PC-9 (cell line): Measurements from ENCODE around the gene SNRNP70. TPM values are rescaled to one million over a fixed set of nuclear protein-coding genes. Genes with fewer than 3 reads are reported as not detected.

Source experiments
- BruUV-seq: library from RNA; stranded (reverse); fragments of 400-500 nt; replicated peaks from 2 replicates; lab custom pipeline; 2021; lab: Mats Ljungman, UMichigan
- CTCF ChIA-PET: fragments of 300-600 bp; sonication (Branson Sonifier 250); formaldehyde crosslinking; loops from one replicate; lab custom pipeline; 2022; ENCODE audit warnings: antibody characterized with exemption; lab: Charles Lee
- POLR2A ChIA-PET: fragments of 300-600 bp; sonication (Branson Sonifier 250); formaldehyde crosslinking; loops from one replicate; lab custom pipeline; 2022; ENCODE audit warnings: antibody characterized with exemption; ENCODE audit not compliant: unreplicated experiment; lab: Charles Lee
- DNase-seq, 2 experiments: peaks; one replicate each; pipeline versions ENCODE4 v3.0.0 to v3.0.0-alpha.2; 2015 to 2022; ENCODE audit warnings: mixed read lengths in 1 of 2
- H2AFZ ChIP-seq: fragments of 200-600 bp; sonication (generic); 2 replicates; pipeline ENCODE4 v1.8.1; 2017; ENCODE audit warnings: antibody characterized with exemption
- H3F3A ChIP-seq: fragments of 200-600 bp; sonication (generic); 2 replicates; pipeline ENCODE4 v1.8.1; 2017; ENCODE audit warnings: antibody characterized with exemption, mild to moderate bottlenecking, low read depth; ENCODE audit not compliant: insufficient read depth
- H3K27ac ChIP-seq: fragments of 200-600 bp; sonication (generic); 2 replicates; pipeline ENCODE4 v1.6.1; 2016; ENCODE audit warnings: mixed run types
- H3K27me3 ChIP-seq: fragments of 200-600 bp; sonication (generic); 2 replicates; pipeline ENCODE4 v1.6.1; 2016; ENCODE audit warnings: low read depth, mixed run types; ENCODE audit not compliant: insufficient read depth
- H3K36me3 ChIP-seq: fragments of 200-600 bp; sonication (generic); 2 replicates; pipeline ENCODE4 v1.6.1; 2016; ENCODE audit warnings: low read depth, mixed run types
- H3K4me1 ChIP-seq: fragments of 200-600 bp; sonication (generic); replicated peaks from 2 replicates; pipeline ENCODE4 v1.6.1; 2016; ENCODE audit warnings: mixed run types; ENCODE audit not compliant: insufficient read depth
- H3K4me2 ChIP-seq: fragments of 200-600 bp; sonication (generic); 2 replicates; pipeline ENCODE4 v1.6.1; 2017; ENCODE audit warnings: mixed run types
- H3K4me3 ChIP-seq: fragments of 200-600 bp; sonication (generic); 2 replicates; pipeline ENCODE4 v1.6.1; 2016; ENCODE audit warnings: mixed run types
- H3K79me2 ChIP-seq: fragments of 200-600 bp; sonication (generic); 2 replicates; pipeline ENCODE4 v1.6.1; 2017; ENCODE audit warnings: low read depth, mixed run types
- H3K9me2 ChIP-seq: fragments of 200-600 bp; sonication (generic); 2 replicates; pipeline ENCODE4 v1.8.1; 2017; ENCODE audit warnings: mild to moderate bottlenecking; ENCODE audit not compliant: insufficient read depth
- H3K9me3 ChIP-seq: fragments of 200-600 bp; sonication (generic); 2 replicates; pipeline ENCODE4 v1.8.1; 2016; ENCODE audit warnings: low read depth; ENCODE audit not compliant: insufficient read depth
- H4K20me1 ChIP-seq: fragments of 200-600 bp; sonication (generic); 2 replicates; pipeline ENCODE4 v1.8.1; 2017; ENCODE audit not compliant: insufficient read depth
- CTCF ChIP-seq: fragments of 200-600 bp; sonication (generic); conservative IDR thresholded peaks from 2 replicates; pipeline ENCODE4 v1.6.1; 2017; ENCODE audit warnings: mixed run types, antibody characterized with exemption, mild to moderate bottlenecking, moderate library complexity
- EZH2 ChIP-seq: fragments of 200-600 bp; sonication (generic); IDR thresholded peaks from 2 replicates; pipeline ENCODE4 v1.8.0; 2017; ENCODE audit warnings: antibody characterized with exemption, low read depth
- intact Hi-C: fragments of 100-400 bp; cut with micrococcal nuclease; formaldehyde crosslinking; loops from one replicate; pipeline ENCODE4 v1.10.0; 2022; ENCODE audit not compliant: unreplicated experiment
- total RNA-seq: library from RNA; stranded (reverse); gene quantifications from 2 replicates; pipeline ENCODE4 v1.2.3, GENCODE V29; 2021

Gene SNRNP70
- total RNA-seq, 1 experiment from 2014 or later, result 199 TPM

DNA sequence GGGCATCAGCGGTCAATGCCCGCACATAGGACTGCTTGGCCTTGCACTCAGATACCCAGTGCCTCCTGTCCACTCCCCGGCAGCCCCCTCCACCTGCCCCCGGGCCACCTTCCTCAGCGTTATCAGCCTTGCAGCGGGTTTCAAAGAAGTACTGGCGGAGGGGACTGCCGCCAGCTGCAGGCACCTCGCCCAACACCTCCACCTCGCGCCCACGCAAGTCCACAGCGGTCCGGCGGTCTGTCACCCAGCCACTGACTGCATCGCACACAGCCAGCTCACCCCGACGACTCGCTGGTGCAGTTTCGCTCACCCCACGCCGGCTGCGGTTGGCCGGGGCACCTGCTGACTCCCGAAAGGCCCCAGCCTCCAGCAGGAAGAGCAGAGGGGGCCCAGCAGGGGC lies 23.8 kb upstream of the SNRNP70 start:
- Histone ChIP-seq H3K4me3 (no peak overlapping the region), H2AFZ (no peak overlapping the region), H3K79me2 (no peaks in the 10 kb centered on the region), H3K27ac (no peak overlapping the region), H3F3A (peaks cover 33% of the 10 kb centered on the region), H3K4me1 (peaks cover 17% of the 10 kb centered on the region; the same call in 1 of the 2 replicates), H3K9me3 (no peaks in the 10 kb centered on the region), H3K27me3 (peaks cover 5% of the 10 kb centered on the region; the same call in 1 of the 2 replicates), H3K9me2 (no peaks in the 10 kb centered on the region), H3K36me3 (no peaks in the 10 kb centered on the region), H3K4me2 (no peak overlapping the region), H4K20me1 (no peaks in the 10 kb centered on the region)
- POLR2A ChIA-PET, result no interaction called here
- BruUV-seq, result no TSS peak
- CTCF ChIA-PET, result no interaction called here
- TF ChIP-seq EZH2 (no peak), CTCF (no peak)
- intact Hi-C loops, result no loop called here
- DNase-seq, result no peak

DNA sequence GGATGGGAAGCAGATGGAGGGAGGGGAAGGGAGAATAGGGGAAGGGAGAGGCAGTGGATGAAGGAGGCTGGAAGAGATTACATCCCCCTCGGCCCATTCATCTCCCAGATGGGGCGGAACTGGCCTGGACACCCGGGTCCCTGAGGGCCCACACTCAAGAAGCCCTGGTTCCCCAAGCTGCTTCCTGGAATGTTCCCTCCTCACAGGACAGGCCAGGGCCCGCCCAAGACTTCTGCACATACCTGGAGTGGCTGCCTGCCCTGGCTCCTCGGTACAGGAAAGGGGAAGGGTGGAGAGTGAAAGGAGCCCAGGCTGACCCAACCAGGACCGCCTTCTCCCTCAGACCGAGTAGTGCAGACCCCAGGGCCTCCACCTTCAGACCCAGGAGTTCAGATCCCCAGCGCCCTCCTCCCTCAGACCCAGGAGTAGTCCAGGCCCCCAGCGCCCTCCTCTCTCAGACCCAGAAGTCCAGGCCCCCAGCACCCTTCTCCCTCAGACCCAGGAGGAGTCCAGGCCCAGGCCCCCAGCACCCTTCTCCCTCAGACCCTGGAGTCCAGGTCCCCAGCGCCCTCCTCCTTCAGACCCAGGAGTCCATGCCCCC lies 21.1 kb upstream of the SNRNP70 start:
- H2AFZ ChIP-seq, result no peak overlapping the region
- no peaks in the 10 kb centered on the region for H3K9me2 ChIP-seq
- H3K27ac ChIP-seq, result no peak overlapping the region
- H3K27me3 ChIP-seq, result peaks cover 14% of the 10 kb centered on the region
- no peaks in the 10 kb centered on the region for H3K79me2 ChIP-seq
- no peaks in the 10 kb centered on the region for H3K36me3 ChIP-seq
- TF ChIP-seq EZH2 (no peak), CTCF (no peak)
- H3F3A ChIP-seq, result peaks cover 42% of the 10 kb centered on the region
- peak overlapping the region; percentile 35; the same call in 1 of the 2 replicates for H3K4me3 ChIP-seq
- no peaks in the 10 kb centered on the region for H4K20me1 ChIP-seq
- DNase-seq, result peak in 1 of 2 experiments; percentile 61
- ChIA-PET CTCF (interaction anchor here (0.5 to 1.0 kb wide), 3 partner anchors 10 to 219 kb away, joined by 3 to 7 read pairs (median 5); no protein-coding TSS in a partner anchor), POLR2A (interaction anchor here (0.6 kb wide), 1 partner anchor 50 kb away, joined by 14 read pairs; the partner anchor contains the start of gene LIN7B)
- H3K4me1 ChIP-seq, result peaks cover 11% of the 10 kb centered on the region; the same call in 1 of the 2 replicates
- intact Hi-C loops, result no loop called here
- H3K9me3 ChIP-seq, result no peaks in the 10 kb centered on the region
- no TSS peak for BruUV-seq
- peak overlapping the region; percentile 62 for H3K4me2 ChIP-seq

DNA sequence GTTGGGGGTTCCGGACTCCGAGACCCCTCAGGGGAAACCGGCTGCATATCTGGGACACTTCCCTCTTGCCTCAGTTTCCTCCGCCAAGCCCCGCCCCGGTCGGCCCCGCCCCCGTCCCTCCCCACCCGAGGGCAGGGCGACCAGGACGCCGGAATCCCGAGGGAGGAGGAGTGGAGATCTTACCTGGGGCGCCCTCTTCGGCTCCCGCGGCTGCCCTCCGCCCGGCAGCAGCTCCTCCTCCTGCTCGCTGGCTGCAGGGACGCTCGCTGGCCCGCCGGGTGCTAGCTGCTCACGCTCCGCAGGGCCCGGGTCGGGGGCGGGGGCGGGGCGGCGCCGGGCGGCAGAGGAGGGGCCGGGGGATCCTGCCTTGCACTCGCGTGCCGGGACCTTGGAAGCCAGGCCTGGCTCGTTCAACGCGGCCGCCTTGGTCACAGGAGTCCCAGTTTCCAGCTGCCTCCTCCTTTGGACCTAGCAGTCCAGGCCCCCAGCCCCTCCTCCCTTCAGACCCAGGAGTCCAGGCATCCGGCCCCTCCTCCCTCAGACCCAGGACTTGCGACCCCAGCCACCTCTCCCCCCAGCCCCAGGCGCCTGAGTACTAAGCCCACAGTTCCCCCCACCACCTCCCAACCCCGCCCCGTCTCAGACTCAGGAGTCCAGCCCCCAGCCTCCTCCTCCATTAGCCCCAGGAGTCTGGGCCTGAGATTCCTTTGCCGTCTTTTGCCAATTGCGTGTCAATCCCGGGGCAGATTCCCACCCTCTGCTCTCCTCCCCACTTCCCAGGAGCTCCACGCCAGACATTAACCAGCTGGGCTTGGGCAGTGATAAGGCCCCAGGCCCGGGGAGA lies 20.3 kb upstream of the SNRNP70 start, which contains the start of gene NTF4:
Gene NTF4 (minus strand): TSS at position 51 of the 844 bp plus-strand sequence. CDS start 2,821 bp downstream, outside the sequence.
- peak within 1 kb of the TSS; percentile 62 for H3K4me2 ChIP-seq

More for the DNA sequence above, 20.3 kb upstream of the SNRNP70 start, which contains the start of gene NTF4:
- peak in 1 of 2 experiments; percentile 75 for DNase-seq
- POLR2A ChIA-PET, result interaction anchor here (0.6 kb wide), 1 partner anchor 49 kb away, joined by 14 read pairs; the partner anchor contains the start of gene LIN7B
- Histone ChIP-seq H3K36me3 (no peaks in the 10 kb centered on the region), H3K27ac (no peak within 1 kb of the TSS), H3K9me2 (no peaks in the 10 kb centered on the region), H2AFZ (no peak within 1 kb of the TSS), H3F3A (peaks cover 41% of the 10 kb centered on the region), H3K4me3 (peak within 1 kb of the TSS; percentile 35; the same call in 1 of the 2 replicates), H3K4me1 (peaks cover 11% of the 10 kb centered on the region; the same call in 1 of the 2 replicates), H3K79me2 (no peaks in the 10 kb centered on the region), H4K20me1 (no peaks in the 10 kb centered on the region), H3K9me3 (no peaks in the 10 kb centered on the region), H3K27me3 (peaks cover 17% of the 10 kb centered on the region)
- no TSS peak for BruUV-seq
- TF ChIP-seq CTCF, result no peak
- CTCF ChIA-PET, result interaction anchor here (0.6 to 1.1 kb wide), 6 partner anchors 9 to 407 kb away, joined by 3 to 8 read pairs (median 4); no protein-coding TSS in a partner anchor
- intact Hi-C loops, result no loop called here
